Right ventricle myocardium superior (tissue), 1 donor: ENCODE results near the gene ZNF12. TPM values are rescaled to one million over a fixed set of nuclear protein-coding genes. Genes with fewer than 3 reads are reported as not detected.
"Not testable (repeated sequence)": the region's sequence is repeated elsewhere in the genome, so short reads cannot be mapped to it uniquely, and the experiment has no call there.

Experiments used
- ATAC-seq: fragments of 200-7000 bp; cut with Tn5 transposase; one replicate; pipeline ENCODE4 v1.9.1; 2020; ENCODE audit warnings: mild to moderate bottlenecking; ENCODE audit not compliant: poor library complexity
- DNase-seq: peaks from one replicate; pipeline ENCODE4 v3.0.0-alpha.2; 2020
- intact Hi-C: fragments of 100-400 bp; cut with DNase I; formaldehyde crosslinking; loops from one replicate; pipeline ENCODE4 v1.11.2; 2022
- long read RNA-seq: library from polyadenylated mRNA; unstranded; transcript quantifications from one replicate; pipeline ENCODE4 v2.0.0, GENCODE V29; 2021
- total RNA-seq: library from RNA; stranded (reverse); fragmentation: NEBNext Ultra II Directional; extraction: Animal tissue kit (Norgen Biotek cat#: 25700); gene quantifications from one replicate; pipeline ENCODE4 v1.2.1, GENCODE V29; 2021
- donor health status: DM: no; HTN: yes; CAD: no; lungs with severe emphysema.

ZNF12 gene
- 12.3 TPM for total RNA-seq
- long read RNA-seq, full-length matches to known transcripts = 29 of 33 reads
- long read RNA-seq, partial matches to known transcripts = 0 of 33 reads
- long read RNA-seq, other reads (novel, unspliced or antisense) = 4 of 33 reads

GRCh38 chr7:6706666-6707407 lies at the start of gene ZNF12:
ZNF12 (minus strand) TSS chr7:6706947; CDS start chr7:6705173, 1,774 bp downstream.
- peak; percentile 99 for DNase-seq
- intact Hi-C loops = no loop called here
- ATAC-seq = peak; percentile 100

GRCh38 chr7:6753964-6754363 lies 47.2 kb upstream of the ZNF12 start, which contains the start of gene RSPH10B2:
RSPH10B2 (plus strand) TSS chr7:6754103; CDS start chr7:6757678, 3,575 bp downstream.
- ATAC-seq = peak; percentile 71
- DNase-seq = peak; percentile 40
- intact Hi-C loops = not testable (repeated sequence)

GRCh38 chr7:6750173-6750572 lies 43.4 kb upstream of the ZNF12 start:
- intact Hi-C loops, DNase-seq, ATAC-seq: not testable (repeated sequence)

GRCh38 chr7:6749335-6749734 lies 42.6 kb upstream of the ZNF12 start:
- intact Hi-C loops, DNase-seq, ATAC-seq: not testable (repeated sequence)

- ATAC-seq, DNase-seq, intact Hi-C loops: not testable (repeated sequence)
Observed at GRCh38 chr7:6744410-6745100, 37.8 kb upstream of the ZNF12 start.

GRCh38 chr7:6738415-6738814 lies 31.7 kb upstream of the ZNF12 start:
- intact Hi-C loops = not testable (repeated sequence)

GRCh38 chr7:6730343-6730633 lies 23.5 kb upstream of the ZNF12 start:
- intact Hi-C loops = no loop called here
- ATAC-seq (peak; percentile 25), DNase-seq (no peak)

More at GRCh38 chr7:6738415-6738814, 31.7 kb upstream of the ZNF12 start:
- not testable (repeated sequence) for DNase-seq, ATAC-seq

GRCh38 chr7:6729492-6730342 lies 23.0 kb upstream of the ZNF12 start:
- peak; percentile 100 for ATAC-seq
- intact Hi-C loops = no loop called here
- peak; percentile 97 for DNase-seq

GRCh38 chr7:6728893-6729491 lies 22.2 kb upstream of the ZNF12 start:
- ATAC-seq, DNase-seq, intact Hi-C loops: not testable (repeated sequence)

- DNase-seq (no peak), ATAC-seq (no peak)
- intact Hi-C loops = no loop called here
Observed at GRCh38 chr7:6727663-6728062, 20.9 kb upstream of the ZNF12 start.

- DNase-seq, intact Hi-C loops, ATAC-seq: not testable (repeated sequence)
Observed at GRCh38 chr7:6726341-6726740, 19.6 kb upstream of the ZNF12 start.

GRCh38 chr7:6725003-6725402 lies 18.3 kb upstream of the ZNF12 start:
- no peak for ATAC-seq
- intact Hi-C loops = no loop called here
- DNase-seq = no peak

- ATAC-seq, DNase-seq, intact Hi-C loops: not testable (repeated sequence)
Observed at GRCh38 chr7:6724351-6724750, 17.6 kb upstream of the ZNF12 start.

GRCh38 chr7:6718124-6718523 lies 11.4 kb upstream of the ZNF12 start:
- intact Hi-C loops = no loop called here
- no peak for DNase-seq
- ATAC-seq = no peak

- ATAC-seq, intact Hi-C loops, DNase-seq: not testable (repeated sequence)
Observed at GRCh38 chr7:6715898-6716297, 9.2 kb upstream of the ZNF12 start.

GRCh38 chr7:6714360-6714759 lies 7.6 kb upstream of the ZNF12 start:
- intact Hi-C loops = no loop called here
- DNase-seq = no peak

GRCh38 chr7:6709808-6710207 lies 3.1 kb upstream of the ZNF12 start:
- ATAC-seq (no peak), DNase-seq (no peak)
- intact Hi-C loops = no loop called here

More at GRCh38 chr7:6714360-6714759, 7.6 kb upstream of the ZNF12 start:
- no peak for ATAC-seq

- no peak for DNase-seq
- intact Hi-C loops = no loop called here
- ATAC-seq = no peak
Observed at GRCh38 chr7:6708304-6708703, 1.6 kb upstream of the ZNF12 start.
